Heart left ventricle (tissue), 16 donors: Measurements from ENCODE around the gene SOS1. TPM values are rescaled to one million over a fixed set of nuclear protein-coding genes. Genes with fewer than 3 reads are reported as not detected.
A peak's percentile ranks its signal among the peaks of the same experiment; 100 is the strongest.

ENCODE experiments used
- ATAC-seq, 4 donors: fragments of 200-7000 bp; cut with Tn5 transposase; one replicate each; pipeline ENCODE4 v1.9.1; 2020 to 2022; ENCODE audit warnings: moderate library complexity in 4 of 4, mild to moderate bottlenecking in 3 of 4, moderate number of reproducible peaks in 1 of 4
- DNase-seq, 5 donors: peaks; one replicate each; pipeline ENCODE4 v3.0.0-alpha.2; 2020
- H3K27ac ChIP-seq, 12 donors: fragments of 200-600 bp; sonication (generic) in 4 of 12; one replicate each; pipeline versions ENCODE4 v1.5.0 to v1.8.0; 2016 to 2022; ENCODE audit warnings: mild to moderate bottlenecking in 2 of 12
- H3K27me3 ChIP-seq, 9 donors: fragments of 200-600 bp; sonication (generic) in 2 of 9; one replicate each; pipeline versions ENCODE4 v1.5.1 to v1.8.0; 2016 to 2022; ENCODE audit warnings: mild to moderate bottlenecking in 3 of 9
- H3K36me3 ChIP-seq, 9 donors: fragments of 200-600 bp; sonication (generic) in 2 of 9; one replicate each; pipeline versions ENCODE4 v1.5.0 to v1.8.0; 2018 to 2022; ENCODE audit warnings: mild to moderate bottlenecking in 2 of 9
- H3K4me1 ChIP-seq, 12 donors: fragments of 200-600 bp; sonication (generic) in 4 of 12; one replicate each; pipeline versions ENCODE4 v1.5.0 to v1.8.0; 2016 to 2022; ENCODE audit warnings: mild to moderate bottlenecking in 3 of 12
- H3K4me3 ChIP-seq, 12 donors: fragments of 200-600 bp; sonication (generic) in 4 of 12; one replicate each; pipeline versions ENCODE4 v1.5.0 to v1.8.0; 2017 to 2022; ENCODE audit warnings: mild to moderate bottlenecking in 9 of 12, moderate library complexity in 4 of 12
- H3K9me3 ChIP-seq, 12 donors: fragments of 200-600 bp; sonication (generic) in 4 of 12; one replicate each; pipeline versions ENCODE4 v1.5.0 to v1.8.0; 2016 to 2022; ENCODE audit warnings: mild to moderate bottlenecking in 1 of 12
- CTCF ChIP-seq, 12 donors: fragments of 200-600 bp; sonication (generic) in 4 of 12; IDR thresholded peaks; one replicate each; pipeline versions ENCODE4 v1.5.0 to v1.8.0; 2018 to 2022; ENCODE audit warnings: antibody characterized with exemption in 12 of 12, mild to moderate bottlenecking in 5 of 12
- POLR2A ChIP-seq, 2 donors: fragments of 450-650 bp; IDR thresholded peaks; one replicate each; pipeline ENCODE4 v1.6.1; 2017; ENCODE audit warnings: antibody characterized with exemption in 2 of 2, mild to moderate bottlenecking in 2 of 2, moderate library complexity in 2 of 2
- WGBS, 4 donors: extraction: QIAGEN DNeasy Blood & Tissue Kit in 2 of 4; methylation state at CpG; one replicate each; pipeline versions ENCODE4 v1.1.5 to v1.1.7; 2013 to 2018; 5-methylcytosine and 5-hydroxymethylcytosine counted together
- intact Hi-C, 10 donors: fragments of 100-400 bp; cut with DNase I; formaldehyde crosslinking; loops; one replicate each; pipeline versions ENCODE4 v1.11.1 to v1.14.2; 2022
- polyA plus RNA-seq, 2 donors: library from polyadenylated mRNA; stranded (reverse); fragments of 200-250 nt; gene quantifications; one replicate each; pipeline ENCODE4 v1.2.3, GENCODE V29; 2013
- total RNA-seq, 9 donors: library from RNA; depleted of rRNA in 2 of 9; stranded (reverse); fragments of >200 nt in 2 of 9; fragmentation: NEBNext Ultra II Directional in 3 of 9; extraction: Animal tissue kit (Norgen Biotek cat#: 25700) in 3 of 9; gene quantifications; one replicate each; pipeline versions ENCODE4 v1.1.0 to v1.2.4, GENCODE V29; 2016 to 2023
- donor health status: ischemic (EF 13 %, LVEDD 7.1; RV severe dilation, severe dysfunction).
- donor health status: healthy with polysubstance abuse.
- donor health status: DM: no; HTN: yes; CAD: no.
- donor health status: DM: no; HTN: no; CAD: no.
- donor health status: ischemic (EF 25% LVEDD 6.9; RV normal size, moderate dysfunction).
- donor health status: ischemic (EF 25% LVEDD 5.7; RV mildly dilated, moderate dysfunction).
- donor health status: healthy.
- donor health status: DM: yes; HTN: yes; CAD: no.
- donor health status: ischemic (EF 35%, LVEDD 5.7; RV mildly dilated, moderate dysfunction).
- donor health status: nonischemic (EF 11% LVEDD 7.7; RV severe dilation, severe dysfunction).
- donor health status: DM: yes; HTN: yes; CAD: no.
- donor health status: PGD.
- donor health status: ischemic (EF 29% LVEDD 5.4; RV normal size, mild dysfunction).
- donor health status: nonischemic (EF 23%, LVEDD 6.1; RV moderate dilation, normal function).

The SOS1 gene
- total and polyA plus RNA-seq, 11 donors = 4.7 to 54.5 (median 24.8) TPM

GRCh38 chr2:39065616-39066015 lies 55.2 kb downstream of the SOS1 start:
- H3K9me3 ChIP-seq = no peaks in the 10 kb centered on the region
- H3K4me1 ChIP-seq = peaks cover 0 to 13% (median 0%) of the 10 kb centered on the region in 12 donors
- no peak overlapping the region for H3K27ac ChIP-seq
- ATAC-seq (no peak), DNase-seq (no peak)
- peaks cover 0 to 30% (median 20%) of the 10 kb centered on the region in 9 donors for H3K36me3 ChIP-seq
- H3K27me3 ChIP-seq = no peaks in the 10 kb centered on the region
- H3K4me3 ChIP-seq = no peak overlapping the region
- TF ChIP-seq POLR2A (IDR thresholded peaks at IDR 0.05) (no peak), CTCF (IDR thresholded peaks at IDR 0.05) (no peak)
- intact Hi-C loops = loop anchor here in 5 of 10 donors (5.0 to 10.0 kb wide), 4 partner anchors 42 to 111 kb away; no protein-coding TSS in a partner anchor

GRCh38 chr2:39062320-39062719 lies 58.5 kb downstream of the SOS1 start:
- Histone ChIP-seq H3K27ac (no peak overlapping the region), H3K4me1 (no peaks in the 10 kb centered on the region), H3K36me3 (peaks cover 0 to 26% (median 19%) of the 10 kb centered on the region in 9 donors), H3K27me3 (no peaks in the 10 kb centered on the region), H3K4me3 (no peak overlapping the region), H3K9me3 (no peaks in the 10 kb centered on the region)
- TF ChIP-seq CTCF (IDR thresholded peaks at IDR 0.05) (no peak), POLR2A (IDR thresholded peaks at IDR 0.05) (no peak)
- ATAC-seq (no peak), DNase-seq (no peak)
- 91 to 97% (median 96%) methylated on average over 6 of the region's 6 CpGs for WGBS, 4 donors
- intact Hi-C loops = loop anchor here in 4 of 10 donors (5.0 to 10.0 kb wide), 4 partner anchors 50 to 108 kb away; no protein-coding TSS in a partner anchor

- intact Hi-C loops = loop anchor here in 5 of 10 donors (1.0 to 10.0 kb wide), 6 partner anchors 51 to 168 kb away; no protein-coding TSS in a partner anchor
- Histone ChIP-seq H3K27ac (no peak overlapping the region), H3K36me3 (peaks cover 0 to 26% (median 8%) of the 10 kb centered on the region in 9 donors), H3K4me1 (no peaks in the 10 kb centered on the region), H3K4me3 (no peak overlapping the region), H3K27me3 (no peaks in the 10 kb centered on the region), H3K9me3 (no peaks in the 10 kb centered on the region)
- DNase-seq = no peak
- WGBS, 4 donors = 85% methylated on average over 4 of the region's 4 CpGs
- no peak for ATAC-seq
- no peak for TF ChIP-seq POLR2A (IDR thresholded peaks at IDR 0.05)
- TF ChIP-seq CTCF (IDR thresholded peaks at IDR 0.05) = no peak
Measured at GRCh38 chr2:39061280-39061679, 59.6 kb downstream of the SOS1 start.

GRCh38 chr2:39059366-39059952 lies 61.4 kb downstream of the SOS1 start:
- no peaks in the 10 kb centered on the region for H3K9me3 ChIP-seq
- DNase-seq (no peak), ATAC-seq (no peak)
- no peak overlapping the region for H3K27ac ChIP-seq
- intact Hi-C loops = loop anchor here in 8 of 10 donors (1.0 to 5.0 kb wide), 5 partner anchors 63 to 171 kb away; partner anchors contain the start of gene SOS1 (in 3 of the 8)
- H3K36me3 ChIP-seq = peaks cover 0 to 32% (median 18%) of the 10 kb centered on the region in 9 donors
- WGBS, 4 donors = 23 to 30% (median 24%) methylated on average over 2 of the region's 2 CpGs
- no peaks in the 10 kb centered on the region for H3K27me3 ChIP-seq
- TF ChIP-seq CTCF (IDR thresholded peaks at IDR 0.05) (peak; percentile 60 to 82 (median 74)), POLR2A (IDR thresholded peaks at IDR 0.05) (no peak)
- no peaks in the 10 kb centered on the region for H3K4me1 ChIP-seq
- no peak overlapping the region for H3K4me3 ChIP-seq
